OCI-LY7 (cell line): Measurements from ENCODE around the gene CEP63. TPM values are rescaled to one million over a fixed set of nuclear protein-coding genes. Genes with fewer than 3 reads are reported as not detected.
"Not testable (repeated sequence)": the region's sequence is repeated elsewhere in the genome, so short reads cannot be mapped to it uniquely, and the experiment has no call there.

Source experiments
- BruUV-seq: library from RNA; stranded (reverse); fragments of 400-500 nt; replicated peaks from 2 replicates; lab custom pipeline; 2021; lab: Mats Ljungman, UMichigan
- CTCF ChIA-PET: fragments of 300-600 bp; sonication (Branson Sonifier 250); formaldehyde crosslinking; loops from one replicate; lab custom pipeline; 2022; ENCODE audit warnings: antibody characterized with exemption; ENCODE audit not compliant: unreplicated experiment; lab: Charles Lee
- POLR2A ChIA-PET: fragments of 300-600 bp; sonication (Branson Sonifier 250); formaldehyde crosslinking; loops from one replicate; lab custom pipeline; 2022; ENCODE audit warnings: antibody characterized with exemption; lab: Charles Lee
- DNase-seq: peaks from one replicate; pipeline ENCODE4 v3.0.0-alpha.2; 2015; ENCODE audit warnings: low spot score
- H2AFZ ChIP-seq: fragments of 200-600 bp; sonication (generic), shearing (Covaris generic); 2 replicates; pipeline ENCODE4 v1.6.1; 2014; ENCODE audit warnings: mild to moderate bottlenecking, antibody characterized with exemption, low read length, moderate library complexity
- H3K27ac ChIP-seq: fragments of 200-600 bp; sonication (generic); 2 replicates; pipeline ENCODE4 v1.5.1; 2014; ENCODE audit warnings: mixed run types, low read depth, mild to moderate bottlenecking, moderate library complexity, low read length, inconsistent platforms; ENCODE audit not compliant: poor library complexity, severe bottlenecking
- H3K36me3 ChIP-seq: fragments of 200-600 bp; sonication (generic); 2 replicates; pipeline ENCODE4 v1.6.1; 2014; ENCODE audit warnings: mild to moderate bottlenecking, antibody characterized with exemption, low read length, moderate library complexity, mixed read lengths; ENCODE audit not compliant: insufficient read depth
- H3K4me1 ChIP-seq: fragments of 200-600 bp; sonication (generic); 2 replicates; pipeline ENCODE4 v1.5.1; 2014; ENCODE audit warnings: mild to moderate bottlenecking, low read length; ENCODE audit not compliant: insufficient read depth, poor library complexity, severe bottlenecking
- H3K4me2 ChIP-seq: fragments of 200-600 bp; sonication (generic); 2 replicates; pipeline ENCODE4 v1.6.1; 2014; ENCODE audit warnings: mild to moderate bottlenecking, low read length
- H3K4me3 ChIP-seq: fragments of 200-600 bp; sonication (generic); 2 replicates; pipeline ENCODE4 v1.5.1; 2014; ENCODE audit warnings: mild to moderate bottlenecking, low read depth, low read length; ENCODE audit not compliant: poor library complexity, severe bottlenecking
- H3K79me2 ChIP-seq: fragments of 200-600 bp; sonication (generic); 2 replicates; pipeline ENCODE4 v1.6.1; 2016; ENCODE audit warnings: low read depth, mild to moderate bottlenecking, low read length, moderate library complexity, mixed read lengths; ENCODE audit not compliant: insufficient read depth
- H3K9me2 ChIP-seq: fragments of 200-600 bp; sonication (generic); 2 replicates; pipeline ENCODE4 v1.6.1; 2016; ENCODE audit warnings: mild to moderate bottlenecking, low read length, mixed read lengths; ENCODE audit not compliant: insufficient read depth
- H3K9me3 ChIP-seq: fragments of 200-600 bp; sonication (generic); 2 replicates; pipeline ENCODE4 v1.6.1; 2014; ENCODE audit warnings: mild to moderate bottlenecking, mixed run types, low read length, mixed read lengths
- H4K20me1 ChIP-seq: fragments of 200-600 bp; sonication (generic); 2 replicates; pipeline ENCODE4 v1.6.1; 2014; ENCODE audit warnings: mild to moderate bottlenecking, antibody characterized with exemption, low read length, moderate library complexity, mixed read lengths; ENCODE audit not compliant: insufficient read depth
- EZH2phosphoT487 ChIP-seq: fragments of 200-600 bp; sonication (generic); IDR thresholded peaks from 2 replicates; pipeline ENCODE4 v1.6.1; 2018; ENCODE audit warnings: low read depth, borderline replicate concordance, mild to moderate bottlenecking, mixed run types, antibody characterized with exemption, low read length, moderate library complexity, mixed read lengths
- intact Hi-C: fragments of 100-400 bp; cut with micrococcal nuclease; formaldehyde crosslinking; loops from one replicate; pipeline ENCODE4 v1.10.0; 2022; ENCODE audit not compliant: unreplicated experiment
- total RNA-seq, 2 experiments: library from RNA; depleted of rRNA in 1 of 2; stranded (reverse); fragments of >200 nt in 1 of 2; shearing (Covaris generic) in 1 of 2; gene quantifications; 2 replicates each; pipeline ENCODE4 v1.2.3, GENCODE V29; 2014 to 2022
- TF ChIP-seq, protein P1 (sequence below): fragments of 200-600 bp; sonication (generic); conservative IDR thresholded peaks from 2 replicates; pipeline ENCODE4 v1.5.1; 2014; ENCODE audit warnings: mild to moderate bottlenecking, antibody characterized with exemption, low read length, moderate library complexity, mixed read lengths

Gene CEP63
- total RNA-seq, 2 experiments from 2014 or later, result 42.8 to 45.7 TPM

DNA sequence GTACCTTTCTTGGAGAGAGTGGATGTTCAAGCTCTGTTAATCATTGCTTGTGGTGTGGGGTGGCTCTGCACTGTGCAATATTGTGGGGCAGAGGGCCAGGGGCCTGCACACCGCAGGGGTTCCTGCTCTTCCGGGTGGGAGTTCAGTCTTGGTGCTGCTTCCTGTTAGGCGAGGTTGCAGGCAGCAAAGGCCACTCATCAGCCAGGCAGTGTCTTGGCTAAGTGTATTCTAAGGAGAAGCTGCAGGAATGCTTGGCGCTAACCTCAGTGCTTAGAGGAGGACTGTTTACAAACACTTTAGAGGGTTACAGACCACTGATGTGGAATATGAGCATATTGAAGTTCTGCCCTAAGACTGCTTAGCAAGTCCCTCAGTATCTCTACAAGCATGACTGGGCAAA, 81.7 kb downstream of the CEP63 start:
- H3K4me2 ChIP-seq, result no peak overlapping the region
- TF ChIP-seq, protein P1, sequence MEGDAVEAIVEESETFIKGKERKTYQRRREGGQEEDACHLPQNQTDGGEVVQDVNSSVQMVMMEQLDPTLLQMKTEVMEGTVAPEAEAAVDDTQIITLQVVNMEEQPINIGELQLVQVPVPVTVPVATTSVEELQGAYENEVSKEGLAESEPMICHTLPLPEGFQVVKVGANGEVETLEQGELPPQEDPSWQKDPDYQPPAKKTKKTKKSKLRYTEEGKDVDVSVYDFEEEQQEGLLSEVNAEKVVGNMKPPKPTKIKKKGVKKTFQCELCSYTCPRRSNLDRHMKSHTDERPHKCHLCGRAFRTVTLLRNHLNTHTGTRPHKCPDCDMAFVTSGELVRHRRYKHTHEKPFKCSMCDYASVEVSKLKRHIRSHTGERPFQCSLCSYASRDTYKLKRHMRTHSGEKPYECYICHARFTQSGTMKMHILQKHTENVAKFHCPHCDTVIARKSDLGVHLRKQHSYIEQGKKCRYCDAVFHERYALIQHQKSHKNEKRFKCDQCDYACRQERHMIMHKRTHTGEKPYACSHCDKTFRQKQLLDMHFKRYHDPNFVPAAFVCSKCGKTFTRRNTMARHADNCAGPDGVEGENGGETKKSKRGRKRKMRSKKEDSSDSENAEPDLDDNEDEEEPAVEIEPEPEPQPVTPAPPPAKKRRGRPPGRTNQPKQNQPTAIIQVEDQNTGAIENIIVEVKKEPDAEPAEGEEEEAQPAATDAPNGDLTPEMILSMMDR, result no peak
- TF ChIP-seq EZH2phosphoT487, result no peak
- H3K4me1 ChIP-seq, result no peaks in the 10 kb centered on the region
- no peaks in the 10 kb centered on the region for H3K79me2 ChIP-seq
- no peak overlapping the region for H3K27ac ChIP-seq
- ChIA-PET CTCF (no interaction called here), POLR2A (no interaction called here)
- no peaks in the 10 kb centered on the region for H3K36me3 ChIP-seq
- no peak for DNase-seq
- no peaks in the 10 kb centered on the region for H3K9me3 ChIP-seq
- no peaks in the 10 kb centered on the region for H3K9me2 ChIP-seq
- H4K20me1 ChIP-seq, result no peaks in the 10 kb centered on the region
- no peak overlapping the region for H3K4me3 ChIP-seq
- no TSS peak for BruUV-seq
- intact Hi-C loops, result no loop called here
- H2AFZ ChIP-seq, result no peak overlapping the region

DNA sequence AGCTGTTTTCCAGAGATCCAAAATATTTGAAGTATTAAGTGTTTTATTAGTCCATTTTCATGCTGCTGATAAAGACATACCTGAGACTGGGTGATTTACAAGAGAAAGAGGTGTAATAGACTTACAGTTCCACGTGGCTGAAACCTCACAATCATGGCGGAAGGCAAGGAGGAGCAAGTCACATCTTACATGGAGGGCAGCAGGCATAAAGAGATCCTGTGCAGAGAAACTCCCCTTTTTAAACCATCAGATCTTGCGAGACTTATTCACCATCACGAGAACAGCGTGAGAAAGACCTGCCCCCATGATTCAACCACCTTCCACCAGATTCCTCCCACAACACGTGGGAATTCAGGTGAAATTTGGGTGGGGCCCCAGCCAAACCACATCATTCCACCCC, 82.9 kb downstream of the CEP63 start:
- Histone ChIP-seq H3K4me1 (no peaks in the 10 kb centered on the region), H3K9me2 (no peaks in the 10 kb centered on the region), H3K36me3 (no peaks in the 10 kb centered on the region), H3K9me3 (no peaks in the 10 kb centered on the region), H2AFZ (no peak overlapping the region), H3K27ac (no peak overlapping the region), H3K4me2 (no peak overlapping the region), H3K79me2 (no peaks in the 10 kb centered on the region), H3K4me3 (no peak overlapping the region), H4K20me1 (no peaks in the 10 kb centered on the region)
- no TSS peak for BruUV-seq
- POLR2A ChIA-PET, result no interaction called here
- no peak for DNase-seq
- CTCF ChIA-PET, result no interaction called here
- intact Hi-C loops, result no loop called here
- no peak for TF ChIP-seq EZH2phosphoT487

DNA sequence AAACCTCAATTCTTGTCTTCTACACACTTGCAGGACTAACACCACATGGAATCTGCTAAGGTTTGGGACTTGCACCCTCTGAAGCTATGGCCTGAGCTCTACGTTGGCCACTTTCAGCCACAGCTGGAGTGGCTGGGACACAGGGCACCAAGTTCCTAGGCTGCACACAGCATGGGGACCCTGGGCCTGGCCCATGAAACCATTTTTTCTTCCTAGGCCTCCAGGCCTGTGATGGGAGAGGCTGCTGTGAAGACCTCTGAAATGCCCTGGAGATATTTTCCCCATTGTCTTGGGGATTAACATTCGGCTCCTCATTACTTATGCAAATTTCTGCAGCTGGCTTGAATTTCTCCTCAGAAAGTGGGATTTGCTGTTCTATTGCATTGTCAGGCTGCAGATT, 84.0 kb downstream of the CEP63 start:
- POLR2A ChIA-PET, H3K4me3 ChIP-seq, H3K79me2 ChIP-seq, DNase-seq, H4K20me1 ChIP-seq, H3K9me3 ChIP-seq, H3K4me2 ChIP-seq, intact Hi-C loops, H2AFZ ChIP-seq, H3K4me1 ChIP-seq, H3K36me3 ChIP-seq, H3K27ac ChIP-seq, H3K9me2 ChIP-seq, CTCF ChIA-PET, BruUV-seq: not testable (repeated sequence)

DNA sequence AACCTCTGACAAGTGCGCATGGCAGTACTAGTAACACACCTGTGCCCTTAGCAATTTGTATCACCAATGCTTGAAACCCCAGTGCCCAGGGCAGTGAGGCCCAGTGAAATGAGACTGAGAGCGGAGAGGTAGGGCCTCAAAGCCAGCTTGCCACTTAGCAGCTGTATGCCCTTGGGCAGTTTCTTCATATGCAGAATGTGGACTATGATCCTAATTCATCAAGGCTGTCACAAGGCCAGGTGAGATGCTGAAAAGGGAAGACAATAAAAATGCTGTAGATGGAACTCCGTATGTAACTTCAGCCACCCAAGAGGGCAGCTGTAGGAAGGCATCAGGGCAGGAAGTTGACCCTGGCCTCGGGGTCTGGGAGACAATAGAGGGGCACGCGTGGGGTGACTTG, 90.6 kb downstream of the CEP63 start:
- Histone ChIP-seq H3K27ac (no peak overlapping the region), H3K4me2 (no peak overlapping the region), H4K20me1 (no peaks in the 10 kb centered on the region), H3K79me2 (no peaks in the 10 kb centered on the region), H2AFZ (no peak overlapping the region), H3K9me2 (no peaks in the 10 kb centered on the region; the same call in 1 of the 2 replicates), H3K4me3 (no peak overlapping the region), H3K4me1 (no peaks in the 10 kb centered on the region), H3K36me3 (no peaks in the 10 kb centered on the region), H3K9me3 (no peaks in the 10 kb centered on the region)
- intact Hi-C loops, result no loop called here
- POLR2A ChIA-PET, result no interaction called here
- TF ChIP-seq, protein P1, result no peak
- no TSS peak for BruUV-seq
- no peak for DNase-seq
- CTCF ChIA-PET, result no interaction called here
